ENCODE measurements around the gene ZNF366. TPM values are rescaled to one million over a fixed set of nuclear protein-coding genes. Genes with fewer than 3 reads are reported as not detected.

Gene ZNF366
- total RNA-seq, 1 donor from 2014 or later, result not detected

DNA sequence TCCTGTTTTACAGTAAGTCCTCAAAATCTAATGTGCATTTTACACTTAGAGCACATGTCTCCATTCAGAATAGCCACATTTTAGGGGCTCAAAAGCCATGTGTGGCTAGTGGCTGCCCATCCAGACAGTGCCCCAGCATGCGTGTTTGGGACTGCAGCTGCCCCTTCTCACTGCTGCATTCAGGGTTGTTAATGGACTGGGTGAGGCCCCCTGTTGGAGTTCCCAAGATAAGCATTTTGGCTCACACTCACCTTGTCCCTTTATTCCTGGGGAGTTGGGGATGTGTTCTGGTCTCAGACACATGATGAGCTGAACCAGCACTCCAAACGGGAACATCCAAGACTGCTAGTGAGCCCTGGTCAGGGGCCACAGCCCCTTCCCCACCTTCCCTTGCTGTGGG, 22.2 kb upstream of the ZNF366 start:
- Histone ChIP-seq H3K36me3 (ENCODE audit: insufficient read depth, low read length) (no peaks in the 10 kb centered on the region), H3K4me3 (ENCODE audit: insufficient read depth, low read depth, low read length) (no peak overlapping the region), H3K9ac (ENCODE audit: low read length) (no peak overlapping the region), H3K79me2 (ENCODE audit: insufficient read depth, low read length) (no peaks in the 10 kb centered on the region), H3K4me1 (ENCODE audit: insufficient read depth, low read length) (no peaks in the 10 kb centered on the region), H3K27me3 (ENCODE audit: insufficient read depth, low read length) (no peaks in the 10 kb centered on the region), H3K4me2 (ENCODE audit: low read length) (no peak overlapping the region), H4K20me1 (ENCODE audit: insufficient read depth, low read length) (no peaks in the 10 kb centered on the region), H3K27ac (ENCODE audit: low read depth, low read length) (no peak overlapping the region), H3K9me3 (ENCODE audit: insufficient read depth, low read depth, low read length) (no peaks in the 10 kb centered on the region), H2AFZ (ENCODE audit: low read depth, low read length) (no peak overlapping the region)
- H3K27ac Mint-ChIP-seq (ENCODE audit: unreplicated experiment), result no peak overlapping the region
- TF ChIP-seq EZH2 (IDR thresholded peaks at IDR 0.05; ENCODE audit: insufficient read depth, low read length) (no peak), CTCF (IDR thresholded peaks at IDR 0.05; ENCODE audit: insufficient read depth, low read depth, low read length) (no peak)
- DNase-seq (ENCODE audit: low read depth) (no peak), FAIRE-seq (no peak)
- no peaks in the 10 kb centered on the region for H3K4me1 Mint-ChIP-seq (ENCODE audit: low read depth, unreplicated experiment)
- H3K27me3 Mint-ChIP-seq (ENCODE audit: low read depth, unreplicated experiment), result no peaks in the 10 kb centered on the region
- H3K9me3 Mint-ChIP-seq (ENCODE audit: unreplicated experiment), result no peaks in the 10 kb centered on the region
- H3K4me3 Mint-ChIP-seq (ENCODE audit: unreplicated experiment), result no peak overlapping the region
- no peaks in the 10 kb centered on the region for H3K36me3 Mint-ChIP-seq (ENCODE audit: low read depth, unreplicated experiment)

DNA sequence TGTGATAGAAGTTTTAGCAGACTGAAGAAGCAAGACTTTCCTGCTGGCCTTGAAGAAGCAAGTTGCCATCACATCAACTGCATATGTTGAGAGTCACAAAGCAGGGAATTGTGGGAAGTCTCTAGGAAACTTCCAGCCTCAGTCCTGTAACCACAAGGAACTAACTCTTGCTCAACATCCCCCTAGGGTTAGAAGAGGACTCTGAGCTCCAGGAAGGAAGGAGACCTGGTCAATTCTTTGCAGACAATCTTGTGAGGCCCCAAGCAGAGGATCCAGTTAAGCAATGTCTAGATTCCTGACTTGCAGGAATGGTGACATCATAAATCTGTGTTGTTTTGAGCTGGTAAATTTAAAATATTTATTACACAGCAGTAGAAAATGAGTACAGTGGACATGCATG, 18.6 kb upstream of the ZNF366 start:
- Histone ChIP-seq H3K4me3 (ENCODE audit: insufficient read depth, low read depth, low read length) (no peak overlapping the region), H4K20me1 (ENCODE audit: insufficient read depth, low read length) (no peaks in the 10 kb centered on the region), H3K79me2 (ENCODE audit: insufficient read depth, low read length) (no peaks in the 10 kb centered on the region), H3K4me1 (ENCODE audit: insufficient read depth, low read length) (no peaks in the 10 kb centered on the region), H2AFZ (ENCODE audit: low read depth, low read length) (no peak overlapping the region), H3K4me2 (ENCODE audit: low read length) (no peak overlapping the region), H3K27ac (ENCODE audit: low read depth, low read length) (no peak overlapping the region), H3K9me3 (ENCODE audit: insufficient read depth, low read depth, low read length) (no peaks in the 10 kb centered on the region), H3K36me3 (ENCODE audit: insufficient read depth, low read length) (no peaks in the 10 kb centered on the region), H3K9ac (ENCODE audit: low read length) (no peak overlapping the region), H3K27me3 (ENCODE audit: insufficient read depth, low read length) (no peaks in the 10 kb centered on the region)
- H3K27me3 Mint-ChIP-seq (ENCODE audit: low read depth, unreplicated experiment), result no peaks in the 10 kb centered on the region
- H3K36me3 Mint-ChIP-seq (ENCODE audit: low read depth, unreplicated experiment), result peaks cover 2% of the 10 kb centered on the region
- TF ChIP-seq CTCF (IDR thresholded peaks at IDR 0.05; ENCODE audit: insufficient read depth, low read depth, low read length) (no peak), EZH2 (IDR thresholded peaks at IDR 0.05; ENCODE audit: insufficient read depth, low read length) (no peak)
- DNase-seq (ENCODE audit: low read depth) (no peak), FAIRE-seq (no peak)
- H3K27ac Mint-ChIP-seq (ENCODE audit: unreplicated experiment), result no peak overlapping the region
- no peaks in the 10 kb centered on the region for H3K4me1 Mint-ChIP-seq (ENCODE audit: low read depth, unreplicated experiment)
- peaks cover 3% of the 10 kb centered on the region for H3K9me3 Mint-ChIP-seq (ENCODE audit: unreplicated experiment)
- no peak overlapping the region for H3K4me3 Mint-ChIP-seq (ENCODE audit: unreplicated experiment)

GRCh38 chr5:72523960-72524582, 16.9 kb upstream of the ZNF366 start:
- H3K36me3 Mint-ChIP-seq (ENCODE audit: low read depth, unreplicated experiment), result peaks cover 3% of the 10 kb centered on the region
- Histone ChIP-seq H3K79me2 (ENCODE audit: insufficient read depth, low read length) (no peaks in the 10 kb centered on the region), H3K4me1 (ENCODE audit: insufficient read depth, low read length) (no peaks in the 10 kb centered on the region), H3K9me3 (ENCODE audit: insufficient read depth, low read depth, low read length) (no peaks in the 10 kb centered on the region), H3K9ac (ENCODE audit: low read length) (no peak overlapping the region), H3K27ac (ENCODE audit: low read depth, low read length) (no peak overlapping the region), H4K20me1 (ENCODE audit: insufficient read depth, low read length) (no peaks in the 10 kb centered on the region), H3K4me2 (ENCODE audit: low read length) (no peak overlapping the region), H3K27me3 (ENCODE audit: insufficient read depth, low read length) (no peaks in the 10 kb centered on the region), H3K36me3 (ENCODE audit: insufficient read depth, low read length) (no peaks in the 10 kb centered on the region), H3K4me3 (ENCODE audit: insufficient read depth, low read depth, low read length) (no peak overlapping the region), H2AFZ (ENCODE audit: low read depth, low read length) (no peak overlapping the region)
- H3K4me1 Mint-ChIP-seq (ENCODE audit: low read depth, unreplicated experiment), result no peaks in the 10 kb centered on the region
- peaks cover 9% of the 10 kb centered on the region for H3K9me3 Mint-ChIP-seq (ENCODE audit: unreplicated experiment)
- H3K4me3 Mint-ChIP-seq (ENCODE audit: unreplicated experiment), result no peak overlapping the region
- peak; percentile 75 for DNase-seq (ENCODE audit: low read depth)
- H3K27ac Mint-ChIP-seq (ENCODE audit: unreplicated experiment), result no peak overlapping the region
- TF ChIP-seq EZH2 (IDR thresholded peaks at IDR 0.05; ENCODE audit: insufficient read depth, low read length) (no peak), CTCF (IDR thresholded peaks at IDR 0.05; ENCODE audit: insufficient read depth, low read depth, low read length) (peak; percentile 54)
- no peaks in the 10 kb centered on the region for H3K27me3 Mint-ChIP-seq (ENCODE audit: low read depth, unreplicated experiment)
- FAIRE-seq, result peak; percentile 93

All from astrocyte (in vitro differentiated cells and primary cell).